ENCODE measurements around the gene ARID1B.
A peak's percentile ranks its signal among the peaks of the same experiment; 100 is the strongest.

Gene ARID1B

GRCh38 chr6:157239148-157239547 lies 462.0 kb downstream of the ARID1B start:
- no peak for DNase-seq
- Histone ChIP-seq H3K27me3 (replicated peaks in 2 of 5; ENCODE audit: control insufficient read depth in 4 of 5, insufficient read depth in 5 of 5, low read length in 4 of 5) (peaks cover 3 to 34% (median 20%) of the 10 kb centered on the region in 5 experiments), H3K27ac (ENCODE audit: insufficient read depth in 1 of 2, low read depth in 1 of 2, low read length in 2 of 2, poor library complexity in 1 of 2, severe bottlenecking in 2 of 2) (no peak overlapping the region), H3K36me3 (ENCODE audit: control insufficient read depth in 4 of 4, insufficient read depth in 4 of 4, low read length in 3 of 4) (no peaks in the 10 kb centered on the region), H3K4me3 (ENCODE audit: control insufficient read depth in 1 of 7, extremely low read depth in 1 of 7, insufficient read depth in 4 of 7, low read depth in 2 of 7, low read length in 6 of 7) (no peak overlapping the region), H3K9me3 (ENCODE audit: control extremely low read depth in 1 of 5, control insufficient read depth in 4 of 5, insufficient read depth in 2 of 5, low read depth in 1 of 5, low read length in 4 of 5) (no peaks in the 10 kb centered on the region), H3K4me1 (ENCODE audit: control extremely low read depth in 1 of 4, control insufficient read depth in 4 of 4, insufficient read depth in 4 of 4, low read length in 3 of 4) (peaks cover 0 to 42% (median 20%) of the 10 kb centered on the region in 4 experiments)
- CTCF ChIA-PET, result no interaction called here
- POLR2A ChIA-PET, result no interaction called here
- 100% methylated on average over 1 of the region's 3 CpGs for WGBS (ENCODE audit: insufficient coverage)

- no peaks in the 10 kb centered on the region for H3K9me3 ChIP-seq (ENCODE audit: control extremely low read depth in 1 of 5, control insufficient read depth in 4 of 5, insufficient read depth in 2 of 5, low read depth in 1 of 5, low read length in 4 of 5)
- 97% methylated on average over 5 of the region's 12 CpGs for WGBS (ENCODE audit: insufficient coverage)
- peaks cover 3 to 30% (median 17%) of the 10 kb centered on the region in 5 experiments for H3K27me3 ChIP-seq (replicated peaks in 2 of 5; ENCODE audit: control insufficient read depth in 4 of 5, insufficient read depth in 5 of 5, low read length in 4 of 5)
- no peak overlapping the region for H3K27ac ChIP-seq (ENCODE audit: insufficient read depth in 1 of 2, low read depth in 1 of 2, low read length in 2 of 2, poor library complexity in 1 of 2, severe bottlenecking in 2 of 2)
- ChIA-PET POLR2A (no interaction called here), CTCF (no interaction called here)
- DNase-seq, result no peak
- H3K4me3 ChIP-seq (ENCODE audit: control insufficient read depth in 1 of 7, extremely low read depth in 1 of 7, insufficient read depth in 4 of 7, low read depth in 2 of 7, low read length in 6 of 7), result no peak overlapping the region
- H3K4me1 ChIP-seq (ENCODE audit: control extremely low read depth in 1 of 4, control insufficient read depth in 4 of 4, insufficient read depth in 4 of 4, low read length in 3 of 4), result peaks cover 0 to 47% (median 22%) of the 10 kb centered on the region in 4 experiments
- no peaks in the 10 kb centered on the region for H3K36me3 ChIP-seq (ENCODE audit: control insufficient read depth in 4 of 4, insufficient read depth in 4 of 4, low read length in 3 of 4)
These were observed 462.5 kb downstream of the ARID1B start for GRCh38 chr6:157239671-157240058.

- ChIA-PET CTCF (no interaction called here), POLR2A (no interaction called here)
- no peaks in the 10 kb centered on the region for H3K9me3 ChIP-seq (ENCODE audit: control extremely low read depth in 1 of 5, control insufficient read depth in 4 of 5, insufficient read depth in 2 of 5, low read depth in 1 of 5, low read length in 4 of 5)
- H3K4me1 ChIP-seq (ENCODE audit: control extremely low read depth in 1 of 4, control insufficient read depth in 4 of 4, insufficient read depth in 4 of 4, low read length in 3 of 4), result peaks cover 0 to 43% (median 20%) of the 10 kb centered on the region in 4 experiments
- H3K27me3 ChIP-seq (replicated peaks in 2 of 5; ENCODE audit: control insufficient read depth in 4 of 5, insufficient read depth in 5 of 5, low read length in 4 of 5), result peaks cover 0 to 24% (median 12%) of the 10 kb centered on the region in 5 experiments
- H3K36me3 ChIP-seq (ENCODE audit: control insufficient read depth in 4 of 4, insufficient read depth in 4 of 4, low read length in 3 of 4), result no peaks in the 10 kb centered on the region
- H3K27ac ChIP-seq (ENCODE audit: insufficient read depth in 1 of 2, low read depth in 1 of 2, low read length in 2 of 2, poor library complexity in 1 of 2, severe bottlenecking in 2 of 2), result no peak overlapping the region
- H3K4me3 ChIP-seq (ENCODE audit: control insufficient read depth in 1 of 7, extremely low read depth in 1 of 7, insufficient read depth in 4 of 7, low read depth in 2 of 7, low read length in 6 of 7), result peak overlapping the region in 4 of 7 experiments; percentile 34 to 75 (median 44)
- DNase-seq, result peak in 2 of 3 donors; percentile 60 to 73
- 36% methylated on average over 20 of the region's 28 CpGs for WGBS (ENCODE audit: insufficient coverage)
These were observed 463.1 kb downstream of the ARID1B start for GRCh38 chr6:157240059-157240959.

- H3K27me3 ChIP-seq (replicated peaks in 2 of 5; ENCODE audit: control insufficient read depth in 4 of 5, insufficient read depth in 5 of 5, low read length in 4 of 5), result peaks cover 0 to 18% (median 12%) of the 10 kb centered on the region in 5 experiments
- ChIA-PET POLR2A (no interaction called here), CTCF (no interaction called here)
- no peaks in the 10 kb centered on the region for H3K9me3 ChIP-seq (ENCODE audit: control extremely low read depth in 1 of 5, control insufficient read depth in 4 of 5, insufficient read depth in 2 of 5, low read depth in 1 of 5, low read length in 4 of 5)
- WGBS (ENCODE audit: insufficient coverage), result 86% methylated on average over 9 of the region's 10 CpGs
- peaks cover 0 to 37% (median 14%) of the 10 kb centered on the region in 4 experiments for H3K4me1 ChIP-seq (ENCODE audit: control extremely low read depth in 1 of 4, control insufficient read depth in 4 of 4, insufficient read depth in 4 of 4, low read length in 3 of 4)
- H3K36me3 ChIP-seq (ENCODE audit: control insufficient read depth in 4 of 4, insufficient read depth in 4 of 4, low read length in 3 of 4), result no peaks in the 10 kb centered on the region
- H3K27ac ChIP-seq (ENCODE audit: insufficient read depth in 1 of 2, low read depth in 1 of 2, low read length in 2 of 2, poor library complexity in 1 of 2, severe bottlenecking in 2 of 2), result no peak overlapping the region
- H3K4me3 ChIP-seq (ENCODE audit: control insufficient read depth in 1 of 7, extremely low read depth in 1 of 7, insufficient read depth in 4 of 7, low read depth in 2 of 7, low read length in 6 of 7), result peak overlapping the region in 1 of 7 experiments; percentile 75
- no peak for DNase-seq
These were observed 463.8 kb downstream of the ARID1B start for GRCh38 chr6:157240960-157241311.

GRCh38 chr6:157242791-157243190 lies 465.6 kb downstream of the ARID1B start:
- Histone ChIP-seq H3K4me3 (ENCODE audit: control insufficient read depth in 1 of 7, extremely low read depth in 1 of 7, insufficient read depth in 4 of 7, low read depth in 2 of 7, low read length in 6 of 7) (no peak overlapping the region), H3K4me1 (ENCODE audit: control extremely low read depth in 1 of 4, control insufficient read depth in 4 of 4, insufficient read depth in 4 of 4, low read length in 3 of 4) (peaks cover 0 to 28% (median 6%) of the 10 kb centered on the region in 4 experiments), H3K36me3 (ENCODE audit: control insufficient read depth in 4 of 4, insufficient read depth in 4 of 4, low read length in 3 of 4) (no peaks in the 10 kb centered on the region), H3K9me3 (ENCODE audit: control extremely low read depth in 1 of 5, control insufficient read depth in 4 of 5, insufficient read depth in 2 of 5, low read depth in 1 of 5, low read length in 4 of 5) (no peaks in the 10 kb centered on the region), H3K27me3 (replicated peaks in 2 of 5; ENCODE audit: control insufficient read depth in 4 of 5, insufficient read depth in 5 of 5, low read length in 4 of 5) (peaks cover 0 to 8% (median 0%) of the 10 kb centered on the region in 5 experiments), H3K27ac (ENCODE audit: insufficient read depth in 1 of 2, low read depth in 1 of 2, low read length in 2 of 2, poor library complexity in 1 of 2, severe bottlenecking in 2 of 2) (no peak overlapping the region)
- DNase-seq, result no peak
- 100% methylated on average over 2 of the region's 6 CpGs for WGBS (ENCODE audit: insufficient coverage)
- POLR2A ChIA-PET, result no interaction called here
- CTCF ChIA-PET, result interaction anchor here (1.2 to 2.3 kb wide), 2 partner anchors 10 to 19 kb away, joined by 5 to 7 read pairs; no protein-coding TSS in a partner anchor

GRCh38 chr6:157244175-157244574 lies 467.0 kb downstream of the ARID1B start:
- Histone ChIP-seq H3K4me1 (ENCODE audit: control extremely low read depth in 1 of 4, control insufficient read depth in 4 of 4, insufficient read depth in 4 of 4, low read length in 3 of 4) (peaks cover 0 to 28% (median 6%) of the 10 kb centered on the region in 4 experiments), H3K27ac (ENCODE audit: insufficient read depth in 1 of 2, low read depth in 1 of 2, low read length in 2 of 2, poor library complexity in 1 of 2, severe bottlenecking in 2 of 2) (no peak overlapping the region), H3K4me3 (ENCODE audit: control insufficient read depth in 1 of 7, extremely low read depth in 1 of 7, insufficient read depth in 4 of 7, low read depth in 2 of 7, low read length in 6 of 7) (peak overlapping the region in 1 of 7 experiments; percentile 1), H3K27me3 (replicated peaks in 2 of 5; ENCODE audit: control insufficient read depth in 4 of 5, insufficient read depth in 5 of 5, low read length in 4 of 5) (peaks cover 0 to 3% (median 0%) of the 10 kb centered on the region in 5 experiments), H3K9me3 (ENCODE audit: control extremely low read depth in 1 of 5, control insufficient read depth in 4 of 5, insufficient read depth in 2 of 5, low read depth in 1 of 5, low read length in 4 of 5) (peaks cover 0 to 5% (median 0%) of the 10 kb centered on the region in 5 experiments), H3K36me3 (ENCODE audit: control insufficient read depth in 4 of 4, insufficient read depth in 4 of 4, low read length in 3 of 4) (no peaks in the 10 kb centered on the region)
- ChIA-PET CTCF (interaction anchor here (1.2 to 2.3 kb wide), 3 partner anchors 9 to 21 kb away, joined by 3 to 7 read pairs (median 5); no protein-coding TSS in a partner anchor), POLR2A (no interaction called here)
- WGBS (ENCODE audit: insufficient coverage), result 0% methylated on average over 1 of the region's 4 CpGs
- peak in 2 of 3 donors; percentile 42 to 43 for DNase-seq

- Histone ChIP-seq H3K4me3 (ENCODE audit: control insufficient read depth in 1 of 7, extremely low read depth in 1 of 7, insufficient read depth in 4 of 7, low read depth in 2 of 7, low read length in 6 of 7) (no peak overlapping the region), H3K27me3 (replicated peaks in 2 of 5; ENCODE audit: control insufficient read depth in 4 of 5, insufficient read depth in 5 of 5, low read length in 4 of 5) (peaks cover 0 to 2% (median 0%) of the 10 kb centered on the region in 5 experiments), H3K36me3 (ENCODE audit: control insufficient read depth in 4 of 4, insufficient read depth in 4 of 4, low read length in 3 of 4) (no peaks in the 10 kb centered on the region), H3K4me1 (ENCODE audit: control extremely low read depth in 1 of 4, control insufficient read depth in 4 of 4, insufficient read depth in 4 of 4, low read length in 3 of 4) (peaks cover 0 to 28% (median 6%) of the 10 kb centered on the region in 4 experiments), H3K9me3 (ENCODE audit: control extremely low read depth in 1 of 5, control insufficient read depth in 4 of 5, insufficient read depth in 2 of 5, low read depth in 1 of 5, low read length in 4 of 5) (peaks cover 0 to 5% (median 0%) of the 10 kb centered on the region in 5 experiments), H3K27ac (ENCODE audit: insufficient read depth in 1 of 2, low read depth in 1 of 2, low read length in 2 of 2, poor library complexity in 1 of 2, severe bottlenecking in 2 of 2) (no peak overlapping the region)
- no peak for DNase-seq
- WGBS (ENCODE audit: insufficient coverage), result 93% methylated on average over 3 of the region's 4 CpGs
- CTCF ChIA-PET, result interaction anchor here (1.0 to 2.3 kb wide), 2 partner anchors 13 to 21 kb away, joined by 7 read pairs; no protein-coding TSS in a partner anchor
- POLR2A ChIA-PET, result interaction anchor here (0.6 kb wide), 1 partner anchor 410 kb away, joined by 4 read pairs; no protein-coding TSS in a partner anchor
These were observed 467.6 kb downstream of the ARID1B start for GRCh38 chr6:157244780-157245179.
